Fibroblast of lung (primary cell): ENCODE data around the gene CMTM4.

Experiments
- EZH2 ChIP-seq: IDR thresholded peaks from 2 replicates; pipeline ENCODE4 v1.5.1; 2012; ENCODE audit warnings: low read length, control low read depth, mild to moderate bottlenecking; ENCODE audit errors: missing control alignments
- TF ChIP-seq, protein P1 (sequence below), 2 donors: IDR thresholded peaks in 1 of 2; conservative IDR thresholded peaks in 1 of 2; 1 replicate in 1 of 2; 2 replicates in 1 of 2; pipeline ENCODE4 v1.5.1; 2011 to 2012; ENCODE audit warnings: low read length in 2 of 2, control low read depth in 1 of 2, inconsistent platforms in 1 of 2, low read depth in 1 of 2, mild to moderate bottlenecking in 1 of 2

DNA sequence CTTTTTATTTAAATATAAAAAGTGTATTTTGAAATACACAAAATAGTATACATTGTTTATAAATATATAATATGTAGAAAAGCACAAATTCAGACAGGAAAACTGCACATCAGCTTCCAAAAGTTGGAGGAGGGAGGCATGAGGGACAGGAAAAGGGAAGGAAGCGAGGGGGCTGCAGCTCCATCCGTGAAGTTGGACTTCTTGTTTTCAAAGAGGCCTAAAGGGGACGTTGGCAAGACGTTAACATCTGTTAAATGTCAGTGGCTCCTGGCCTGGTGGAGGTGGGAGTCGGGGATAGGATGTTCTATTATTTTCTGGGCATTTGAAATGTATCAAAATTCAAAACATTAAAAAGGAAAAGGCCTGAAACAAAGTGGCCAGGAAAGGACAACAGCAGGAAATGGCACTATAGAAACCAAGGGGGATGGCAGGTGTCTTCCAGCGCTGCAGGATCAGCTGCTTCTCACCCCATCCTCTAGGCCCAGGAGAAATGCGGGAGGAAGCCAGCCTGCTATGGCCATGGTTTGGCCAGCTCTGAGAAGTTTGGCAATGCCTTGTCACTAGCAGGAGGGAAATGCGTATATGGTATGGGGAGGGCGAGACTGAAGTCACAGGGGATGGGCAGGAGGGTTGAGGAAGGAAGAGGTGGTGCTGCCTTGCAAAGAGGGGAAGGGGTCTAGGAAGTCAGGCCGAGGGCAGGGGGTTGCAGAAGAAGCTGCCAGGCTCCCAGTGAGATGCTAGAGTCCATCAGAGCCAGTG is 110.9 kb downstream of the CMTM4 start:
- TF ChIP-seq, protein P1, sequence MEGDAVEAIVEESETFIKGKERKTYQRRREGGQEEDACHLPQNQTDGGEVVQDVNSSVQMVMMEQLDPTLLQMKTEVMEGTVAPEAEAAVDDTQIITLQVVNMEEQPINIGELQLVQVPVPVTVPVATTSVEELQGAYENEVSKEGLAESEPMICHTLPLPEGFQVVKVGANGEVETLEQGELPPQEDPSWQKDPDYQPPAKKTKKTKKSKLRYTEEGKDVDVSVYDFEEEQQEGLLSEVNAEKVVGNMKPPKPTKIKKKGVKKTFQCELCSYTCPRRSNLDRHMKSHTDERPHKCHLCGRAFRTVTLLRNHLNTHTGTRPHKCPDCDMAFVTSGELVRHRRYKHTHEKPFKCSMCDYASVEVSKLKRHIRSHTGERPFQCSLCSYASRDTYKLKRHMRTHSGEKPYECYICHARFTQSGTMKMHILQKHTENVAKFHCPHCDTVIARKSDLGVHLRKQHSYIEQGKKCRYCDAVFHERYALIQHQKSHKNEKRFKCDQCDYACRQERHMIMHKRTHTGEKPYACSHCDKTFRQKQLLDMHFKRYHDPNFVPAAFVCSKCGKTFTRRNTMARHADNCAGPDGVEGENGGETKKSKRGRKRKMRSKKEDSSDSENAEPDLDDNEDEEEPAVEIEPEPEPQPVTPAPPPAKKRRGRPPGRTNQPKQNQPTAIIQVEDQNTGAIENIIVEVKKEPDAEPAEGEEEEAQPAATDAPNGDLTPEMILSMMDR (conservative IDR thresholded peaks at IDR 0.05 in 1 of 2, IDR thresholded peaks at IDR 0.05 in 1 of 2; ENCODE audit: low read depth in 1 of 2, low read length in 2 of 2), result no peak
- no peak for TF ChIP-seq EZH2
